Keratinocyte (primary cell): ENCODE results near the gene BRD7. TPM values are rescaled to one million over a fixed set of nuclear protein-coding genes. Genes with fewer than 3 reads are reported as not detected.

Experiments
- DNase-seq: peaks from one replicate; pipeline ENCODE4 v3.0.0-alpha.2; 2011; ENCODE audit warnings: low read depth, missing footprints, low spot score
- FAIRE-seq: peaks from 2 replicates; lab custom pipeline; 2011; peaks lifted over from hg19 to GRCh38; lab: Jason Lieb, UNC
- H2AFZ ChIP-seq: 2 replicates; pipeline ENCODE4 v1.6.0; 2012; ENCODE audit warnings: low read length, control low read depth, inconsistent platforms; ENCODE audit not compliant: control insufficient read depth
- H3K27ac ChIP-seq: 2 replicates; pipeline ENCODE4 v1.5.1; 2011; ENCODE audit warnings: low read length; ENCODE audit not compliant: control insufficient read depth, insufficient read depth
- H3K27me3 ChIP-seq: 3 replicates; pipeline ENCODE4 v1.6.0; 2011; ENCODE audit warnings: low read length; ENCODE audit not compliant: control insufficient read depth, insufficient read depth; ENCODE audit errors: extremely low read depth
- H3K36me3 ChIP-seq, 2 experiments: 2 replicates in 1 of 2; 3 replicates in 1 of 2; pipeline ENCODE4 v1.5.1; 2011; ENCODE audit warnings: low read length in 2 of 2, mild to moderate bottlenecking in 1 of 2; ENCODE audit not compliant: control insufficient read depth in 2 of 2, insufficient read depth in 2 of 2; ENCODE audit errors: extremely low read depth in 1 of 2
- H3K4me1 ChIP-seq: 3 replicates; pipeline ENCODE4 v1.5.1; 2011; ENCODE audit warnings: low read length; ENCODE audit not compliant: control insufficient read depth, insufficient read depth; ENCODE audit errors: extremely low read depth
- H3K4me2 ChIP-seq: 3 replicates; pipeline ENCODE4 v1.6.0; 2011; ENCODE audit warnings: low read depth, low read length; ENCODE audit not compliant: control insufficient read depth, insufficient read depth; ENCODE audit errors: extremely low read depth
- H3K4me3 ChIP-seq, 3 experiments: fragments of 200-600 bp in 1 of 3; sonication (generic) in 1 of 3; 2 replicates in 2 of 3; 3 replicates in 1 of 3; pipeline ENCODE4 v1.5.1; 2011 to 2016; ENCODE audit warnings: low read length in 3 of 3, mild to moderate bottlenecking in 3 of 3, control low read depth in 2 of 3, inconsistent platforms in 1 of 3, low read depth in 1 of 3, mixed read lengths in 1 of 3, mixed run types in 1 of 3, moderate library complexity in 1 of 3; ENCODE audit not compliant: control insufficient read depth in 2 of 3, insufficient read depth in 2 of 3; ENCODE audit errors: extremely low read depth in 1 of 3
- H3K79me2 ChIP-seq: 2 replicates; pipeline ENCODE4 v1.6.0; 2012; ENCODE audit warnings: low read length; ENCODE audit not compliant: control insufficient read depth, insufficient read depth
- H3K9ac ChIP-seq: 3 replicates; pipeline ENCODE4 v1.6.0; 2011; ENCODE audit warnings: low read length; ENCODE audit not compliant: control insufficient read depth, insufficient read depth; ENCODE audit errors: extremely low read depth
- H3K9me1 ChIP-seq: 3 replicates; pipeline ENCODE4 v1.6.0; 2011; ENCODE audit warnings: low read length; ENCODE audit not compliant: control insufficient read depth, insufficient read depth; ENCODE audit errors: extremely low read depth
- H3K9me3 ChIP-seq: 2 replicates; pipeline ENCODE4 v1.5.1; 2012; ENCODE audit warnings: low read depth, low read length; ENCODE audit not compliant: control insufficient read depth
- H4K20me1 ChIP-seq: 3 replicates; pipeline ENCODE4 v1.6.0; 2011; ENCODE audit warnings: low read length; ENCODE audit not compliant: control insufficient read depth, insufficient read depth; ENCODE audit errors: extremely low read depth
- CTCF ChIP-seq, 3 experiments: IDR thresholded peaks in 1 of 3; conservative IDR thresholded peaks in 1 of 3; optimal IDR thresholded peaks in 1 of 3; 2 replicates in 2 of 3; 3 replicates in 1 of 3; pipeline versions ENCODE3 to v1.5.1; 2011; ENCODE audit warnings: low read length in 3 of 3, mild to moderate bottlenecking in 3 of 3, moderate library complexity in 2 of 3, control low read depth in 1 of 3, inconsistent platforms in 1 of 3; ENCODE audit not compliant: insufficient read depth in 2 of 3; ENCODE audit errors: extremely low read depth in 1 of 3
- EZH2 ChIP-seq: IDR thresholded peaks from one replicate; pipeline ENCODE4 v1.6.1; 2012; ENCODE audit warnings: inconsistent platforms, mild to moderate bottlenecking, low read length, moderate library complexity
- dilution Hi-C: fragments of 300-500 bp; cut with MboI; formaldehyde crosslinking; loops from one replicate; pipeline ENCODE4 v1.7.0; 2020; ENCODE audit warnings: low sequenced_read_pairs; ENCODE audit not compliant: extremely low pct_ligation_motif_present
- polyA plus RNA-seq, 5 experiments: library from polyadenylated mRNA; depleted of rRNA in 3 of 5; stranded (reverse) in 3 of 5; stranded (forward) in 1 of 5; unstranded in 1 of 5; fragments of >200 nt; gene quantifications; 1 replicate in 1 of 5; 2 replicates in 3 of 5; 3 replicates in 1 of 5; pipeline versions ENCODE4 v1.2.1 to v1.2.3, GENCODE V29; 2011 to 2012; ENCODE audit warnings: missing spikeins in 2 of 5, low read depth in 1 of 5, low replicate concordance in 1 of 5

BRD7 gene
- polyA plus RNA-seq, 1 donor (not counting 4 experiments of a cell fraction or from before 2014, with no cell fraction given): 66.6 TPM

DNA sequence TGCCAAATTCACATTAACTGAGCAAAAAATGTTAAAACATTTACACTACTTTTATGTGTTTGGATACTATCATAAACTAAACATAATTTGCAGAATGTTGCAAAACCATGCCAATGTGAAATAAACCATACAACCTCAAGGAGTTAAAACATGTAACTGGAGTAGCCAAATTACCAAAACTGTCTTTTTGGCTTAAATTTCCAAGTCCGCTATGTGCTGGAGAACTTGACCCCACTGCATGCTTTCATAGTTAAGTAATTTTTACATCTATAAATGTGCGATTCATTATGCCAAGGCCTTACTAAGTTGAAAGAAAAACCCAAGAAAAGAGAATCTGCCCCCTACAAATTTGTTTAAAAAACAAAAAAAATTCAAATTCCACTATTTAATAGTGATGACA, 28.2 kb downstream of the BRD7 start:
- Histone ChIP-seq H3K27ac (no peak overlapping the region), H2AFZ (no peak overlapping the region), H3K4me2 (no peak overlapping the region), H3K27me3 (no peaks in the 10 kb centered on the region), H3K79me2 (no peaks in the 10 kb centered on the region), H3K9me1 (no peaks in the 10 kb centered on the region), H3K4me1 (no peaks in the 10 kb centered on the region), H3K36me3 (peaks cover 6 to 14% of the 10 kb centered on the region in 2 experiments), H3K9me3 (no peaks in the 10 kb centered on the region), H3K9ac (no peak overlapping the region), H4K20me1 (no peaks in the 10 kb centered on the region), H3K4me3 (no peak overlapping the region)
- TF ChIP-seq CTCF (optimal IDR thresholded peaks at IDR 0.05 in 1 of 3, IDR thresholded peaks at IDR 0.05 in 1 of 3, conservative IDR thresholded peaks at IDR 0.05 in 1 of 3; ENCODE audit: extremely low read depth in 1 of 3, insufficient read depth in 2 of 3, low read length in 3 of 3) (no peak), EZH2 (no peak)
- DNase-seq (no peak), FAIRE-seq (peak; percentile 23)
- dilution Hi-C loops: no loop called here

- FAIRE-seq (no peak), DNase-seq (no peak)
- Histone ChIP-seq H3K36me3 (peaks cover 9 to 16% of the 10 kb centered on the region in 2 experiments), H3K27ac (no peak overlapping the region), H4K20me1 (no peaks in the 10 kb centered on the region), H3K9ac (no peak overlapping the region), H3K4me3 (no peak overlapping the region), H3K4me2 (no peak overlapping the region), H3K4me1 (no peaks in the 10 kb centered on the region), H3K79me2 (no peaks in the 10 kb centered on the region), H2AFZ (no peak overlapping the region), H3K9me3 (no peaks in the 10 kb centered on the region), H3K9me1 (no peaks in the 10 kb centered on the region), H3K27me3 (no peaks in the 10 kb centered on the region)
- TF ChIP-seq EZH2 (no peak), CTCF (optimal IDR thresholded peaks at IDR 0.05 in 1 of 3, IDR thresholded peaks at IDR 0.05 in 1 of 3, conservative IDR thresholded peaks at IDR 0.05 in 1 of 3; ENCODE audit: extremely low read depth in 1 of 3, insufficient read depth in 2 of 3, low read length in 3 of 3) (no peak)
- dilution Hi-C loops: no loop called here
Measured at GRCh38 chr16:50338371-50339231, 30.2 kb downstream of the BRD7 start.
